Colonic mucosa (tissue), 4 donors: ENCODE data around the gene LCE1D. TPM values are rescaled to one million over a fixed set of nuclear protein-coding genes. Genes with fewer than 3 reads are reported as not detected.

Experiments
- DNase-seq: peaks from one replicate; pipeline ENCODE4 v3.0.0-alpha.2; 2020
- H3K27ac ChIP-seq: fragments of 200-600 bp; one replicate; pipeline ENCODE4 v1.8.0; 2021
- H3K27me3 ChIP-seq: fragments of 200-600 bp; one replicate; pipeline ENCODE4 v1.8.0; 2021
- H3K36me3 ChIP-seq: fragments of 200-600 bp; one replicate; pipeline ENCODE4 v1.8.0; 2021
- H3K4me1 ChIP-seq: fragments of 200-600 bp; one replicate; pipeline ENCODE4 v1.8.0; 2021; ENCODE audit warnings: mild to moderate bottlenecking
- H3K4me3 ChIP-seq: fragments of 200-600 bp; one replicate; pipeline ENCODE4 v1.8.0; 2021
- H3K9ac ChIP-seq, 2 donors: one replicate each; pipeline ENCODE4 v1.7.0; 2013; ENCODE audit warnings: control low read depth in 2 of 2, low read depth in 2 of 2, low read length in 2 of 2
- H3K9me3 ChIP-seq: fragments of 200-600 bp; one replicate; pipeline ENCODE4 v1.8.0; 2021
- intact Hi-C: fragments of 100-400 bp; cut with DNase I; formaldehyde crosslinking; loops from one replicate; pipeline ENCODE4 v1.14.1; 2022
- total RNA-seq, 2 donors: library from RNA; stranded (reverse); fragmentation: NEBNext Ultra II Directional in 1 of 2; extraction: Animal tissue kit (Norgen Biotek cat#: 25700) in 1 of 2; gene quantifications; one replicate each; pipeline ENCODE4 v1.2.1, GENCODE V29; 2021
- TF ChIP-seq, protein P1 (sequence below): fragments of 200-600 bp; IDR thresholded peaks from one replicate; pipeline ENCODE4 v1.8.0; 2022; ENCODE audit warnings: antibody characterized with exemption, mild to moderate bottlenecking
- donor health status: healthy.
- donor health status: DM: no; HTN: no; CAD: no.
- donor health status: DM: no; HTN: no; CAD: no.

Gene LCE1D
- total RNA-seq, 2 donors from 2014 or later = not detected

DNA sequence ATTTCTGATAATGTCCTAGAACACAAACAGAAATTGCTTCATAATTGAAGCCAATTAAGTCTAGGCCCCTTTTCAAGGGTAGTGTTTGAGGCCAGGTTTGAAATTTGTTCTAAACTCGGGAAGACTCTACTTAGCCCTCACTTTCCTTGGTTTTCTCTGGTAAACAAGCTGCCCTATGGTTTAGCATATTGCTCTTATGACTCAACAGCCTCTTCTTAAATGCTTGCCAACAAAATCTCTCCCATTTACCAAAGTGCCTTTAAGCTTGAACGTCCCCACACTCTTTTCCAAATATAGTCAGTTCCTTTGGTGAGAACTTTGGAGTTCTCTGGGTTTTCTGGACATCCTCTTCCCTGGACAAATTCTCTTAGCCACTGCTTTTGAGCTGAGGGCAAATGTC lies 40.3 kb downstream of the LCE1D start:
- intact Hi-C loops = no loop called here
- H3K4me3 ChIP-seq = no peak overlapping the region
- no peak for DNase-seq
- H3K27me3 ChIP-seq = no peaks in the 10 kb centered on the region
- TF ChIP-seq, protein P1, sequence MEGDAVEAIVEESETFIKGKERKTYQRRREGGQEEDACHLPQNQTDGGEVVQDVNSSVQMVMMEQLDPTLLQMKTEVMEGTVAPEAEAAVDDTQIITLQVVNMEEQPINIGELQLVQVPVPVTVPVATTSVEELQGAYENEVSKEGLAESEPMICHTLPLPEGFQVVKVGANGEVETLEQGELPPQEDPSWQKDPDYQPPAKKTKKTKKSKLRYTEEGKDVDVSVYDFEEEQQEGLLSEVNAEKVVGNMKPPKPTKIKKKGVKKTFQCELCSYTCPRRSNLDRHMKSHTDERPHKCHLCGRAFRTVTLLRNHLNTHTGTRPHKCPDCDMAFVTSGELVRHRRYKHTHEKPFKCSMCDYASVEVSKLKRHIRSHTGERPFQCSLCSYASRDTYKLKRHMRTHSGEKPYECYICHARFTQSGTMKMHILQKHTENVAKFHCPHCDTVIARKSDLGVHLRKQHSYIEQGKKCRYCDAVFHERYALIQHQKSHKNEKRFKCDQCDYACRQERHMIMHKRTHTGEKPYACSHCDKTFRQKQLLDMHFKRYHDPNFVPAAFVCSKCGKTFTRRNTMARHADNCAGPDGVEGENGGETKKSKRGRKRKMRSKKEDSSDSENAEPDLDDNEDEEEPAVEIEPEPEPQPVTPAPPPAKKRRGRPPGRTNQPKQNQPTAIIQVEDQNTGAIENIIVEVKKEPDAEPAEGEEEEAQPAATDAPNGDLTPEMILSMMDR = no peak
- no peaks in the 10 kb centered on the region for H3K9me3 ChIP-seq
- no peak overlapping the region for H3K27ac ChIP-seq
- no peaks in the 10 kb centered on the region for H3K36me3 ChIP-seq
- no peak overlapping the region for H3K9ac ChIP-seq
- H3K4me1 ChIP-seq = no peaks in the 10 kb centered on the region

- no peak for DNase-seq
- Histone ChIP-seq H3K4me3 (no peak within 1 kb of the TSS), H3K36me3 (no peaks in the 10 kb centered on the region), H3K9me3 (no peaks in the 10 kb centered on the region), H3K9ac (no peak within 1 kb of the TSS), H3K4me1 (no peaks in the 10 kb centered on the region), H3K27me3 (no peaks in the 10 kb centered on the region), H3K27ac (no peak within 1 kb of the TSS)
- TF ChIP-seq, protein P1 = no peak
- intact Hi-C loops = no loop called here
Observed at GRCh38 chr1:152842556-152842955, 46.0 kb downstream of the LCE1D start, which contains the start of gene LCE6A. Gene LCE6A (plus strand): TSS chr1:152842856. CDS start chr1:152843521, 665 bp downstream.

Other genes with a start within 250 kb of the LCE1D start
- not detected for gene LCE3E, start 229.9 kb upstream of the LCE1D start, total RNA-seq
- not detected for gene LCE3D, start 216.2 kb upstream of the LCE1D start, total RNA-seq
- gene LCE3C, start 196.5 kb upstream of the LCE1D start, total RNA-seq = not detected
- not detected for gene LCE3B, start 182.9 kb upstream of the LCE1D start, total RNA-seq
- gene LCE3A, start 173.6 kb upstream of the LCE1D start, total RNA-seq = not detected
- gene LCE2D, start 133.3 kb upstream of the LCE1D start, total RNA-seq = not detected
- gene LCE2C, start 121.4 kb upstream of the LCE1D start, total RNA-seq = not detected
- not detected for gene LCE2B, start 110.6 kb upstream of the LCE1D start, total RNA-seq
- gene LCE2A, start 98.4 kb upstream of the LCE1D start, total RNA-seq = not detected
- gene LCE4A, start 88.6 kb upstream of the LCE1D start, total RNA-seq = not detected
- not detected for gene KPRP, start 38.7 kb upstream of the LCE1D start, total RNA-seq
- not detected for gene LCE1F, start 21.6 kb upstream of the LCE1D start, total RNA-seq
- not detected for gene LCE1E, start 10.5 kb upstream of the LCE1D start, total RNA-seq
- gene LCE1C, start 9.9 kb downstream of the LCE1D start, total RNA-seq = not detected
- gene LCE1B, start 15.2 kb downstream of the LCE1D start, total RNA-seq = not detected
- not detected for gene LCE1A, start 30.8 kb downstream of the LCE1D start, total RNA-seq
- not detected for gene LCE6A, start 46.1 kb downstream of the LCE1D start, total RNA-seq
- not detected for gene LCE7A, start 63.3 kb downstream of the LCE1D start, total RNA-seq
- not detected for gene SMCP, start 81.6 kb downstream of the LCE1D start, total RNA-seq
- not detected for gene IVL, start 111.8 kb downstream of the LCE1D start, total RNA-seq
- gene SPRR5, start 150.5 kb downstream of the LCE1D start, total RNA-seq = not detected
- not detected for gene SPRR4, start 173.9 kb downstream of the LCE1D start, total RNA-seq
- not detected for gene SPRR1A, start 187.4 kb downstream of the LCE1D start, total RNA-seq
- not detected for gene SPRR3, start 205.0 kb downstream of the LCE1D start, total RNA-seq
- not detected for gene SPRR1B, start 234.5 kb downstream of the LCE1D start, total RNA-seq
- not detected for gene SPRR2D, start 244.4 kb downstream of the LCE1D start, total RNA-seq